Left lung (tissue), 10 donors: ENCODE measurements around the gene RASSF5. TPM values are rescaled to one million over a fixed set of nuclear protein-coding genes. Genes with fewer than 3 reads are reported as not detected.
A peak's percentile ranks its signal among the peaks of the same experiment; 100 is the strongest.

Experiments
- ATAC-seq: fragments of 200-7000 bp; cut with Tn5 transposase; one replicate; pipeline ENCODE4 v1.9.1; 2020; ENCODE audit warnings: moderate library complexity
- DNase-seq, 4 donors: peaks; one replicate each; pipeline ENCODE4 v3.0.0-alpha.2; 2013 to 2020
- H3K27ac ChIP-seq, 2 donors: fragments of 200-600 bp; sonication (generic) in 1 of 2; one replicate each; pipeline versions ENCODE4 v1.5.0 to v1.8.0; 2020 to 2021
- H3K27me3 ChIP-seq, 2 donors: fragments of 200-600 bp; sonication (generic) in 1 of 2; one replicate each; pipeline versions ENCODE4 v1.5.0 to v1.8.0; 2020 to 2021
- H3K36me3 ChIP-seq, 2 donors: fragments of 200-600 bp; sonication (generic) in 1 of 2; one replicate each; pipeline versions ENCODE4 v1.5.0 to v1.8.0; 2020 to 2021
- H3K4me1 ChIP-seq, 2 donors: fragments of 200-600 bp; one replicate each; pipeline ENCODE4 v1.8.0; 2021
- H3K4me3 ChIP-seq, 2 donors: fragments of 200-600 bp; sonication (generic) in 1 of 2; one replicate each; pipeline versions ENCODE4 v1.5.0 to v1.8.0; 2020 to 2021; ENCODE audit warnings: mild to moderate bottlenecking in 1 of 2
- H3K9me3 ChIP-seq, 2 donors: fragments of 200-600 bp; sonication (generic) in 1 of 2; one replicate each; pipeline versions ENCODE4 v1.5.0 to v1.8.0; 2020 to 2021
- CTCF ChIP-seq, 2 donors: fragments of 200-600 bp; sonication (generic) in 1 of 2; IDR thresholded peaks; one replicate each; pipeline versions ENCODE4 v1.5.0 to v1.8.0; 2021; ENCODE audit warnings: antibody characterized with exemption in 2 of 2
- intact Hi-C, 2 donors: fragments of 100-400 bp; cut with DNase I; formaldehyde crosslinking; loops; one replicate each; pipeline versions ENCODE4 v1.11.2 to v1.14.2; 2022
- polyA plus RNA-seq, 6 donors: library from polyadenylated mRNA; unstranded; fragments of 120-200 nt; gene quantifications; one replicate each; pipeline ENCODE4 v1.2.1, GENCODE V29; 2013; ENCODE audit not compliant: insufficient read length in 6 of 6
- total RNA-seq, 2 donors: library from RNA; stranded (reverse); fragmentation: NEBNext Ultra II Directional; extraction: Animal tissue kit (Norgen Biotek cat#: 25700); gene quantifications; one replicate each; pipeline ENCODE4 v1.2.1, GENCODE V29; 2021
- donor health status: DM: no; HTN: yes; CAD: no.
- donor health status: DM: no; HTN: no; CAD: no.

RASSF5 gene
- total and polyA plus RNA-seq, 8 donors: 5.8 to 40.9 (median 11.6) TPM

- no peak for DNase-seq
- H3K4me3 ChIP-seq: peak overlapping the region in 1 of 2 donors; percentile 80
- no peaks in the 10 kb centered on the region for H3K27me3 ChIP-seq
- H3K4me1 ChIP-seq: peaks cover 25 to 96% of the 10 kb centered on the region in 2 donors
- H3K9me3 ChIP-seq: no peaks in the 10 kb centered on the region
- peaks cover 0 to 15% of the 10 kb centered on the region in 2 donors for H3K36me3 ChIP-seq
- peak; percentile 52 for ATAC-seq
- TF ChIP-seq CTCF (IDR thresholded peaks at IDR 0.05): no peak
- peak overlapping the region; percentile 84 to 99 for H3K27ac ChIP-seq
- intact Hi-C loops: no loop called here
These were observed 52.3 kb downstream of the RASSF5 start for GRCh38 chr1:206559672-206559995.

GRCh38 chr1:206560007-206560716 is 52.8 kb downstream of the RASSF5 start:
- peak in 1 of 4 donors; percentile 68 for DNase-seq
- Histone ChIP-seq H3K4me3 (peak overlapping the region in 1 of 2 donors; percentile 80), H3K9me3 (no peaks in the 10 kb centered on the region), H3K36me3 (peaks cover 0 to 16% of the 10 kb centered on the region in 2 donors), H3K27me3 (no peaks in the 10 kb centered on the region), H3K27ac (peak overlapping the region; percentile 84 to 99), H3K4me1 (peaks cover 25 to 98% of the 10 kb centered on the region in 2 donors)
- ATAC-seq: peak; percentile 56
- intact Hi-C loops: no loop called here
- TF ChIP-seq CTCF (IDR thresholded peaks at IDR 0.05): no peak

- Histone ChIP-seq H3K36me3 (peaks cover 0 to 19% of the 10 kb centered on the region in 2 donors), H3K4me1 (peaks cover 10 to 98% of the 10 kb centered on the region in 2 donors), H3K9me3 (no peaks in the 10 kb centered on the region), H3K4me3 (no peak overlapping the region), H3K27ac (peak overlapping the region in 1 of 2 donors; percentile 52), H3K27me3 (no peaks in the 10 kb centered on the region)
- no peak for DNase-seq
- no peak for TF ChIP-seq CTCF (IDR thresholded peaks at IDR 0.05)
- intact Hi-C loops: no loop called here
- ATAC-seq: no peak
These were observed 56.3 kb downstream of the RASSF5 start for GRCh38 chr1:206563367-206564207.

GRCh38 chr1:206565995-206566394 is 58.7 kb downstream of the RASSF5 start:
- Histone ChIP-seq H3K27ac (peak overlapping the region in 1 of 2 donors; percentile 50), H3K4me3 (no peak overlapping the region), H3K9me3 (no peaks in the 10 kb centered on the region), H3K27me3 (no peaks in the 10 kb centered on the region), H3K4me1 (peaks cover 0 to 99% of the 10 kb centered on the region in 2 donors), H3K36me3 (peaks cover 0 to 19% of the 10 kb centered on the region in 2 donors)
- ATAC-seq: no peak
- no peak for TF ChIP-seq CTCF (IDR thresholded peaks at IDR 0.05)
- DNase-seq: no peak
- intact Hi-C loops: no loop called here

- ATAC-seq: no peak
- peaks cover 0 to 92% of the 10 kb centered on the region in 2 donors for H3K4me1 ChIP-seq
- no peaks in the 10 kb centered on the region for H3K27me3 ChIP-seq
- H3K4me3 ChIP-seq: no peak overlapping the region
- peaks cover 0 to 13% of the 10 kb centered on the region in 2 donors for H3K36me3 ChIP-seq
- H3K9me3 ChIP-seq: no peaks in the 10 kb centered on the region
- TF ChIP-seq CTCF (IDR thresholded peaks at IDR 0.05): no peak
- intact Hi-C loops: no loop called here
- H3K27ac ChIP-seq: no peak overlapping the region
- no peak for DNase-seq
These were observed 59.7 kb downstream of the RASSF5 start for GRCh38 chr1:206566999-206567398.
